DOHH2 (cell line): Measurements from ENCODE around the gene FNDC11.

Experiments
- EZH2phosphoT487 ChIP-seq: fragments of 200-600 bp; sonication (generic); IDR thresholded peaks from 2 replicates; pipeline ENCODE4 v1.6.1; 2017; ENCODE audit warnings: borderline replicate concordance, mild to moderate bottlenecking, antibody characterized with exemption, low read length, moderate library complexity, mixed read lengths
- TF ChIP-seq, protein P1 (sequence below): fragments of 200-600 bp; sonication (generic); IDR thresholded peaks from one replicate; pipeline ENCODE4 v1.5.1; 2014; ENCODE audit warnings: antibody characterized with exemption, mild to moderate bottlenecking, low read depth, low read length; ENCODE audit not compliant: poor library complexity, severe bottlenecking

DNA sequence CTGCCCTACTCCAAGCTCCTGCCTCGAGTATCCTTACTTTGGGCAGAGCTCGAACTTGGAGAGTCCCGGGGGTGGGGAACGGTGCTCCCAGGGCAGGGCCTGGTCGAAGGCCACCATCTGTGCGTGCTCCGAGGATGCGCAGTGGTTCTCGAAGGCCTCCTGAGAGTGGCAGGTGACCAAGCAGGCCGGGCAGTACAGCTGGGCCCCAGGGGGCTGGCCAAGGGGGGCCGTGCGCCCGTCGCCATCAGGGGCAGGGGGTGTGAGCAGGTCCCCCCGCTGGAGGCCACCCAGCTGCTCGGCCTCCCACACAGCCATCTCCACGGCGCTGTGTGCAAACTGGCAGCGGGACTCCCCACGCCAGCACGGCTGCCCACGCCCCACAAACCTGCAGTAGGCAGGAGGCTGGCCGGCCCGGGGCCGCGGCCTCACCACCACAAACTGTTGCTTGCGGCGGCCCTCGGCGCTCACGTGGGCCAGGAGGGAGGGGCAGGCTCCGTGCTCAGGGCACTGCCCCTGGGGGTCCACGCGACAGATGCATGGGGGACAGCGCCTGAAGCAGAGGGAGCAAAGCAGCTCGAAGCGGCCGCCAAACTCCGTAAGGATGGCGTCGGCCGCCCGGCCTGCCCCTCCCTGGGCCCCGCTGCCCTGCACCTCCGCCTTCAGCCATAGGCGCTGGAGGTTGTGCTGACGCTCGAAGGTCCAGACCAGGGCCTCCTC is 18.3 kb downstream of the FNDC11 start:
- no peak for TF ChIP-seq EZH2phosphoT487
- TF ChIP-seq, protein P1, sequence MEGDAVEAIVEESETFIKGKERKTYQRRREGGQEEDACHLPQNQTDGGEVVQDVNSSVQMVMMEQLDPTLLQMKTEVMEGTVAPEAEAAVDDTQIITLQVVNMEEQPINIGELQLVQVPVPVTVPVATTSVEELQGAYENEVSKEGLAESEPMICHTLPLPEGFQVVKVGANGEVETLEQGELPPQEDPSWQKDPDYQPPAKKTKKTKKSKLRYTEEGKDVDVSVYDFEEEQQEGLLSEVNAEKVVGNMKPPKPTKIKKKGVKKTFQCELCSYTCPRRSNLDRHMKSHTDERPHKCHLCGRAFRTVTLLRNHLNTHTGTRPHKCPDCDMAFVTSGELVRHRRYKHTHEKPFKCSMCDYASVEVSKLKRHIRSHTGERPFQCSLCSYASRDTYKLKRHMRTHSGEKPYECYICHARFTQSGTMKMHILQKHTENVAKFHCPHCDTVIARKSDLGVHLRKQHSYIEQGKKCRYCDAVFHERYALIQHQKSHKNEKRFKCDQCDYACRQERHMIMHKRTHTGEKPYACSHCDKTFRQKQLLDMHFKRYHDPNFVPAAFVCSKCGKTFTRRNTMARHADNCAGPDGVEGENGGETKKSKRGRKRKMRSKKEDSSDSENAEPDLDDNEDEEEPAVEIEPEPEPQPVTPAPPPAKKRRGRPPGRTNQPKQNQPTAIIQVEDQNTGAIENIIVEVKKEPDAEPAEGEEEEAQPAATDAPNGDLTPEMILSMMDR, result no peak
